Liver (tissue), 3 donors: ENCODE measurements around the gene HOXD11.

Source experiments
- CTCF ChIP-seq: fragments of 150-350 bp; IDR thresholded peaks from 2 replicates; pipeline ENCODE4 v1.5.1; 2017; ENCODE audit warnings: improper control_type of control experiment, low read depth, low read length; ENCODE audit not compliant: missing input control
- JUND ChIP-seq, 2 donors: IDR thresholded peaks; 2 replicates each; pipeline ENCODE4 v1.6.1; 2016; ENCODE audit warnings: antibody characterized with exemption in 2 of 2
- TAF1 ChIP-seq: conservative IDR thresholded peaks from 2 replicates; pipeline ENCODE4 v1.6.1; 2016; ENCODE audit warnings: antibody characterized with exemption, mild to moderate bottlenecking
- donor health status: healthy.
- donor health status: healthy.

- no peak for TF ChIP-seq CTCF
- TF ChIP-seq JUND (IDR thresholded peaks at IDR 0.05) = no peak
- TF ChIP-seq TAF1 = no peak
Measured at GRCh38 chr2:176097820-176098365, 9.2 kb upstream of the HOXD11 start.
